Right kidney (tissue), 1 donor: ENCODE results near the gene AMPD2.

Experiments
- DNase-seq: peaks from one replicate; pipeline ENCODE4 v3.0.0-alpha.2; 2016

Gene AMPD2

DNA sequence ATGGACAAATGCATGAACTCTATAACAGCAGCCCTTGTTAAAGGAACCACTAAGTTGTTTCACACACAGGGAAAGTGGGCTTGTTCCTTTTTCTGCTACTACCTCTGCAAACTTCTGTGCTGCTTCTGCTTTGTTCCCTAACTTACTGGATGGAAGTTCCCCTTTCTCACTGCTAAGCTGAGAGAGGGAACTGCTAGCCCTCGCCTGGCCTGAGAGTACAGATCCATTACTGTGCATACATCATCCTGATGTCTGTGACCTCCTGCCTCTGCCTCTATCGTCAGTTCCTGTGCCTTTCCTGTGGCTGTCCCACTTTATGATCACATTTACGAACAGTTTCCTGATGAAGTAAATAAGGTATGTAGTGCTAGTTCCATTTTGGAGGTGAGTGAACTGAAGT is 3.8 kb upstream of the AMPD2 start:
- DNase-seq = no peak

GRCh38 chr1:109616391-109616790 is 3.2 kb upstream of the AMPD2 start:
- DNase-seq = no peak

GRCh38 chr1:109617291-109617801 is 2.3 kb upstream of the AMPD2 start:
- DNase-seq = no peak

GRCh38 chr1:109618661-109619575 is 719 bp upstream of the AMPD2 start:
- no peak for DNase-seq

DNA sequence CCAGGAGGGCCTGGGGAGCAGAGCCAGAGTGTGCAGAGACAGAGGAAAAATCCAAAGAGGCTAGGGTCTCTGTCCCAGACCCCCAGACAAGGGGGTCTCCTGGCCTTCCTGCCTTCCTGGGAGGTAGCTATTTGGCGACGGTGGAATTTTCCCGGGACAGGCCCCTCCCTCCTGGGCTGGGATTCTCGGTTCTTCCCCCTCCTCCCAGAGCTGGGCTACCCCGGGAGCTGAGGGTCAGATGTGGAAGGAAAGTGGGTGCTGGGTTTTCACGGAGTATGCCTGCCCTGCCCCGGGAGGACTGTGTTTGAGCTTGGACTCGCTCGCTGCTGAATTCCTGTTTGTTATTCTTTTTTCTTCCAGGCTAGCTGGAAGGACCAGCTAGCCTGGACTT is 759 bp downstream of the AMPD2 start:
- DNase-seq = peak; percentile 78

GRCh38 chr1:109620841-109621286 is 1.2 kb downstream of the AMPD2 start:
- DNase-seq = peak; percentile 69

- DNase-seq = no peak
Measured at GRCh38 chr1:109621379-109622136, 1.9 kb downstream of the AMPD2 start.

DNA sequence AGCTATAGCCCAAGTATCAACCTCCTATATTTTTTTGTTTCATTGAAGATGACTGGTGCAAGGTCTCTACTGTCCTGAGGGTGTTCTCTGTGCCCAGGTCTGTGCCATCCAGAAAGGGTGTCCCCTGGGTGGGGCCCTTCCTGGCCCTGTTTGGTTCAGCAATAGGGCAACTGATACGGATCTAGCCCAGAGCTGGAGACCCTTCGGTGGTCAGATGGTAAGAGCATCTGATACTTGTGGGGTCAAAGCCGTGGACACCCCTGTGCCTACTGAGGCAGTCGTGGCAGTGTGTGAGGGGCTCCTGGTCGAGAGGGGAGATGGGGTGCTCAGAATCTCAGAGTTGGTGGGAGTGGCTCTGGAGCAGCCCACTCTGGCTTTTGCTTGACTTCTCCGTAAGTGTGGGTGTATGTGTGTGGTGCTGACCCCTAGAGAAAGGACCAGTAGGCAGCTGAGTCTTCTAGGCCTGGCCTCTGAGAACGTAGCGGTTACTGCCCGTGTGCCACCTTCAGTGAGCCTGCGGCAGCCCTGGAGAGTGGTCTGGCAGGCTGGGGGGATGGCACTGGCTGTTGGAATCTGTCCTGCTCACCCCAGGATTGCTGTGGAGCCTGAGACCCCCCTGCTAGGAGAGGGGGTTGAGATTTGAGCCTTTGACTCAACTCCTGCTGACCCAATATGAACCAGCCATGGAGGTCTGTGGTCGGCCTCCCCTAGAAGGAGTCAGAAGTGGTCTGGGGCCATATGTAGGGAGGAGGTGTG is 2.7 kb downstream of the AMPD2 start:
- no peak for DNase-seq

- DNase-seq = peak; percentile 1
Measured at GRCh38 chr1:109622895-109623294, 3.3 kb downstream of the AMPD2 start.

GRCh38 chr1:109623601-109624161 is 4.0 kb downstream of the AMPD2 start:
- no peak for DNase-seq

DNA sequence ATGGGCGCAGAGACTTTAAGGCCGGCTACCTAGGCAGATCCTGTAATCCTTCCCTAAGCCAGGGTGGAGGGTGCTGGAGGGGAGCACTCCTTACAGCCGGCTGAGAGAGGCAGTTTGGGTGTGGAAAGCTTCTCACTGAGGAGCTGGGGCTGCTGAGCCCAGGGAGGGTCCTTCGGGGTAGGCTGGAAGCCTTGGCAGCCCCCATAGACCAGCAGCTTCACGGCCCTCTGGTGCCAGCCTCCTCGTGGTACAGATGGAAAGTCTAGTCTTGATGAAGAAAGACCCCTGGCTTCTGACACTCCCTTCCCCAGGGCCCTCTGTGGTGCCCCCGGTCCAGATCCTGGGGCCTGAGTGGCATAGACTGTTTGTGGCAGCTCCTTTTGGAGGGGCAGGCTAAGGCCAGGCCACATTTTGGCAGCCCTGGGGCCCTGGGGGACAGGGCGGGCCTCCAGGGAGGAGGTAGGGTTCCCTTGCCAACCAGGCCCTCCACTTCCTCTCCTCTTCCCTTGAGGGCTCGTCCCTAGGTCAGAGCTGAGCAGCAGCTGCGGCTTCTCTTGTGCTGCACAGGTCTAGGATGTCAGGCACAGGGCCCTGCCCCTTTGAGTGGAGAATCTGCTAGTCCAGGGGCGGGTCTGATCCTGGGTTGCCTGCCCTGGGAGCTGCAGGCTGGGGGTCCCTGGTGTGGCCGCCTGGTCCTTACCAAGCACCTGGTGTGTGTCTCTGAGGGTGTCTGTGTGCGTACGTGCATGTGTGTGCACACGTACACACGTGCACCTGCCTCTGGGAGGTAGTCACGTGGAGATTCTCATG is 4.8 kb downstream of the AMPD2 start:
- no peak for DNase-seq

- DNase-seq = no peak
Measured at GRCh38 chr1:109625176-109625575, 5.5 kb downstream of the AMPD2 start.

DNA sequence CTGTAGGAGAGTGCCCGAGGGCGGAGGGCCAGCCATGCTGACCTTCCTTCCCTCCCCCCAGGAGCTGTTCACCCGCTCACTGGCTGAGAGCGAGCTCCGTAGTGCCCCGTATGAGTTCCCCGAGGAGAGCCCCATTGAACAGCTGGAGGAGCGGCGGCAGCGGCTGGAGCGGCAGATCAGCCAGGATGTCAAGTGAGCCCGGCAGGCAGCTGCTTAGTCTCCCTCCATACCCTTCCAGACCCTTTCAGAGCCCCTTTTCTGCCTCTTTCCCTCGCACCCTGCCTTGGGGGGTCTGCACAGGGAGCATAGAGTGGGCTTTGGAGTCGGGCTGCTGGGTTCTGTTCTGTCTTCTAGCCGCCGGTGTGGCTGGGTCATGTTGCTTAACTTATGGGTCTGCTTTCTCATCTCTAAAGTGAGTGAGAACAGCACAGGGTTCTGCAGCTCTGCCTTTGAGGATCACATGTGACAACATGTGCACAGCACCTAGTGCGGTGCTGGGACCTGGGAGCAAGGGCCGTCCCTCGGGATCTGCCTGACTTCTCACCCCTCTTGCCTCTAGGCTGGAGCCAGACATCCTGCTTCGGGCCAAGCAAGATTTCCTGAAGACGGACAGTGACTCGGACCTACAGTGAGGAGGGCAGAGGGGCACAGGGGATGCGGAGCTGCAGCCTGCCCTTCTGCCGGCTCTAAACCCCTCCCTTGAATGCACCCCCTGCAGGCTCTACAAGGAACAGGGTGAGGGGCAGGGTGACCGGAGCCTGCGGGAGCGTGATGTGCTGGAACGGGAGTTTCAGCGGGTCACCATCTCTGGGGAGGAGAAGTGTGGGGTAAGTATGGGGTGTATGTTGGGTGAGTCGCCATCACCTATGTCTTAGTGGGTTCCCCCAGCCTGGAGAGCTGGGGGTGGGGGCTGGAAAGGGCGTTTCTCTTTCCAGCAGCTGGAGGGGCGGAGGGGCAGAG is 6.2 kb downstream of the AMPD2 start:
- no peak for DNase-seq

- DNase-seq = no peak
Measured at GRCh38 chr1:109626682-109627408, 7.2 kb downstream of the AMPD2 start.

DNA sequence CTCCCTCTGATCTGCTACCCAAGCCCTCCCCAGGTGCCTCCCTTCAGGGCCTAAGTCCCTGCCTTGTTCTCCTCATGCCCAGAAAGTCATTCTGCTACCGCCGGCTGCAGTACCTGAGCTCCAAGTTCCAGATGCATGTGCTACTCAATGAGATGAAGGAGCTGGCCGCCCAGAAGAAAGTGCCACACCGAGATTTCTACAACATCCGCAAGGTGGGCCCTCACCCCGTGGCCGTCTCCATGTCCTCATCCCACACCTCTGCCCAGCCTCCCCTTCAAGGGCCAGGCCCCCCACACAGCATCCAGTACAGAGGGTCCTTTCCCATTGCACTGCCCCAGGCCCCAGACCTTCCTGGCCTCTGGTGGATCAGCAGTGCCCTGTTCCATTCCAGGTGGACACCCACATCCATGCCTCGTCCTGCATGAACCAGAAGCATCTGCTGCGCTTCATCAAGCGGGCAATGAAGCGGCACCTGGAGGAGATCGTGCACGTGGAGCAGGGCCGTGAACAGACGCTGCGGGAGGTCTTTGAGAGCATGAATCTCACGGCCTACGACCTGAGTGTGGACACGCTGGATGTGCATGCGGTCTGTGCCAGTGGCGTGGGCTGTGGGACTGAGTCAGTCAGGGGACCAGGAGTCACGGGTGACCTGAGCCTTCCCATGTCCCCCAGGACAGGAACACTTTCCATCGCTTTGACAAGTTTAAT is 8.2 kb downstream of the AMPD2 start:
- DNase-seq = no peak

DNA sequence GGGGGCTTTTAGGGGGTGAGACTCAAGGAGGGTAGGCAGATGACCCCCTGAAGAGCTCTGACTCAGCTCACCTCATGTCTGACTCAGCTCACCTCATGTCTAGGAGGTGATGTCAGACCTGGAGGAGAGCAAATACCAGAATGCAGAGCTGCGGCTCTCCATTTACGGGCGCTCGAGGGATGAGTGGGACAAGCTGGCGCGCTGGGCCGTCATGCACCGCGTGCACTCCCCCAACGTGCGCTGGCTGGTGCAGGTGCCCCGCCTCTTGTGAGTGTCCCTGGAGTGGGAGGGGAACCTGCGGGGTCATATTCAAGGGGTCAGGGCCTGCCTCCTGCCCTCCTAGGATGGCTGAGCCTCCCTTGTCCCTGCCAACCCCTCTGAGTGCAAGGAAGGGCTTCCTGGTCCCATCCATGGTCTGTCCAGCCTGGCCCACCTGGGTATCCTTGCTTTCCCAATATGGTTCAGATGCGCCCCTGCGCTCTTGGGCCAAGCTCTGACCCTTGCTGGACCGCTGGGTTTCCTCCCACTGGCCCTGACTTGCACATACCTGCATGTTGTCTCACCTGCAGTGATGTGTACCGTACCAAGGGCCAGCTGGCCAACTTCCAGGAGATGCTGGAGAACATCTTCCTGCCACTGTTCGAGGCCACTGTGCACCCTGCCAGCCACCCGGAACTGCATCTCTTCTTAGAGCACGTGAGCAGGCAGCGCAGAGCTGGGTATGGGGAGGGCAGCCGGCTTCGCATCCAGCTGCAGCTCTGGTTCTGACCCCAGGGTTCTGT is 9.1 kb downstream of the AMPD2 start:
- no peak for DNase-seq

DNA sequence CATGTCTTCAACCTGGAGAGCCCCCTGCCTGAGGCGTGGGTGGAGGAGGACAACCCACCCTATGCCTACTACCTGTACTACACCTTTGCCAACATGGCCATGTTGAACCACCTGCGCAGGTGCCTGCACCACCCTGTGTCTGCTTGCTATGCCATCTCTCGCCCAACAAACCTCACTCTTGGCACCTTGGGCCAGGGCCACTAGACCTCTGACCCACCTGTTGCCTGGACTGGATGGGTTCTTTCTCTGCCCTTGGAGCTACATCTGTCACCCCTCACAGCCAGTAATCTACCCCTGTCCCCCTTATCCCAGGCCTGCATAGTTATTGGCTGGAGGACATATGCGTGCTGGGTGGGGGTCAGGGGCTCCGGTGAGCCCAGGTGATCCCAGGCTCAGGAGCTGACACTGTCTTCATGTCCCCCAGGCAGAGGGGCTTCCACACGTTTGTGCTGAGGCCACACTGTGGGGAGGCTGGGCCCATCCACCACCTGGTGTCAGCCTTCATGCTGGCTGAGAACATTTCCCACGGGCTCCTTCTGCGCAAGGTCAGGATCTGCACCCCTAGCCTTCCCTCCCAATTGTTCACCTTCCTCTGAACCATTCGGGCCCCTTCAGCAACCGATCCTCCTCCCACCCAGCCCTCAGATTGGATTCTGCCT is 9.9 kb downstream of the AMPD2 start:
- DNase-seq = no peak
